HG03442 (cell line): Measurements from ENCODE around the gene NES.

ENCODE experiments used
- ATAC-seq: cut with Tn5 transposase; IDR thresholded peaks from one replicate; pipeline ENCODE4 v1.9.1; 2021; ENCODE audit warnings: mild to moderate bottlenecking, moderate library complexity; ENCODE audit not compliant: unreplicated experiment

Gene NES

DNA sequence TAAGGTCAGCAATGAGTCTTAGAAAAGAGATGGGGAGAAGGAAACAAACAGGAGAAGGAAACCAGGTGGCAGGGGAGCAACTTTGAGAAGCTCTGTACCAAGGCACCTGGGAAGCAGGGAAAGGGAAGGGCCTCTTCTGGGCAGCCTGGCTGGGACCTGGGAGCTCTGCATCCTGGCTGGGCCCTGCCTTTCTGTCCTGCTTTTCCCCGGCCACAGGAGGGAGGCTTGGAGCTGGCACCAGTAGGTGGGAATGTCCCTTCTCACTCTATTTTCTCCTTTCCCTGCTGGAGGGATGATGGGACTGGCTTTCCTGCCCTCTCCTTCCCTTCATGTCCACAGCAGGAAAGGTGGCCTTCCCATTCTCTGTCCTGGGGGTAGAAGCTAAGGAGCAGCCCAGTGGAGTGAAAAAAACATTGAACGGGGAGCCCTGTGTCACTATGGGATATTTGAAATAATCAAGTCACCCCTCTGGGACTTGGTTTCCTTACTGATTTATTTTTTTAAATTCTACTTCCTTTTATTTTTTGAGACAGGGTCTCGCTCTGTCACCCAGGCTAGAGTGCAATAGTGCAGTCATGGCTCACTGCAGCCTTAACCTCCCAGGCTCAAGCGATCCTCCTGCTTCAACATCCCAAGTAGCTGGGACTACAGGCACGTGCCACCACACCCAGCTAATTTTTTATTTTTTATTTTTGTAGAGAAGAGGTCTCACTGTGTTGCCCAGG lies 5.1 kb upstream of the NES start:
- ATAC-seq, result no peak

GRCh38 chr1:156681196-156681960 lies 4.2 kb upstream of the NES start:
- no peak for ATAC-seq

GRCh38 chr1:156680056-156680455 lies 2.8 kb upstream of the NES start:
- ATAC-seq, result no peak

DNA sequence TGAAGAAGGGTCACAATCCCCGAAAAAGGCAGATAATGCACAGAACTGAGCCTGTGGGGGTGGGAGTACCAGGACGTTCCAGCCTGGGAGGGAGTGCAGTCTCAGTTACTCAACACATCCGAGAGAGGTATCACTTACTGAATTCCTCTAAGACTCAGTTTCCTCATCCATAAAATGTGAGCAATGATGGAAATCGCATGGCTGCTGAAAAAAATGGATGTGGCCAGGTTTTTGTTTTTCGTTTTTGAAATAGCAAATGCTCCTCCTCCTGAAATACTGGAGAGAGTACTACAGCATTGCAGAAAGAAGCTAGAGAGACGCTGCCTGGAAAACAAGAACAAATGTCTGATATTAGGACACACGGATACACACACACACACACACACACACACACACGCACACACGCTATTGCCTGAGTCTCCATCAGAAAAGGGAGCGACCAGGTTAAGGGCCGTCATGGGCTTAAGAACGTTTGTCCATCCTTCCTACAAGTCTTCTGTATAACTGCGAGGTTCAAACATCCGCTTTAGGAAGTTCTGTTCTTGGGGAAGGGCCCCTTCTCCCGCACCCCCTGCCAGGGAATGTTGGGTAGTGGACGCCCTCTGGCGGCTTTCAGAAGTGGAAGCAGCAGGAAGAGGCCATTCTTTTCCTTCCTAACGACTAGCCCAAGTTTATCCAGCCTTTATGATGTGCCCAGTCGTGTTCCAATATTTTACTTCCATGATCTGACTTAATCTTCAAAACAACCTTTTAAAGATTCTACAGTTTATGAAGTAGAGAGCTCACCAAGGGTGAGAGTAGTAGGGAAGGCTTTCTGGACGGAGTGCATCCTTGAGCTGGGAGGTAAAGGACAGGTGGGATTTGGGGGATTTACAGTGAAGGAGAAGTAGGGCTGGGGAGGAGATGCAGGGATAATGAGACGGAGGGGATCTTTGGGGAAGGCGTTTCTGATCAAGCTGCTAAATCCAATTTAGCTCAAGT lies 699 bp upstream of the NES start:
- ATAC-seq, result no peak

- no peak for ATAC-seq
Observed at GRCh38 chr1:156676114-156676819, 940 bp downstream of the NES start.

DNA sequence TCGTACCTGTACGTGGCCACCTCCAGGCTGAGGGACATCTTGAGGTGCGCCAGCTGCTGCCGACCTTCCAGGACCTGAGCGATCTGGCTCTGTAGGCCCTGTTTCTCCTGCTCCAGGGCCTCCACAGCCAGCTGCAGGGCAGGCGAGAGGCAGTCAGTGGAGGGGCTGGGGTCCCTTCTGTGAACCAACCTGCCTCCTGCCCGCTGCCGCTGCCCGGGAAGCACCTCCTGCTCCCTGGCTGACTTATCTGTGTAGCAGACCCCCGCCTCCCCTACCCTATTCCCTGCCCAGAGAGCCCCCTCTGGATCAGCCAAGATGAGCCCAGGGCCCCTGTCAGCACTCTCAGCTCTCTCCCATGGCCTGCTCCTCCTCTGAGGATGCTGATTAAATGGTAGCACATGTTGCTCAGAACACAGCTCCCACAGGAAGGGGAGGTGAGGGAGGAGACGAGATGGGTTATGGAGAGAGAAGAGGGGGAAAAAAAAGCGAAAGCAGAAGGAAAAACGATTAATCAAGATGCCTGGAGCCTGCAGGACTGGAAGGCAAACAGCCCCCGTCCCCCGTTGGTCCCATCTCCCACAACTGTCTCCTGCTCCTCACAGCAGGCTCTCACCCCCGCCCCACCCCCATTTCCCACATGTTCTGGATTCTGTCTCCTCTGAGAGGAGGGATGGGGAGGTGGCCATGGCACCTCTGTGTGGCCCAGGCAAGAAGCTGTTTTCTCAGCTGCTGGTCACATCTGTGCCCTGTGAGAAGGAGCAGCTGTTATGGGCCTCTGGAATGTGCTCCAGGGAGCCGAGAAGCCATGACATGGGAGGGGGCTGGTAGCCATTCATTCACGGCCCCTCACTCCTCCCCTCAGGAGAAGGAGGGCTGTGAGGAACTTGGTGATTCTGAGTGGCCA lies 1.7 kb downstream of the NES start:
- no peak for ATAC-seq

DNA sequence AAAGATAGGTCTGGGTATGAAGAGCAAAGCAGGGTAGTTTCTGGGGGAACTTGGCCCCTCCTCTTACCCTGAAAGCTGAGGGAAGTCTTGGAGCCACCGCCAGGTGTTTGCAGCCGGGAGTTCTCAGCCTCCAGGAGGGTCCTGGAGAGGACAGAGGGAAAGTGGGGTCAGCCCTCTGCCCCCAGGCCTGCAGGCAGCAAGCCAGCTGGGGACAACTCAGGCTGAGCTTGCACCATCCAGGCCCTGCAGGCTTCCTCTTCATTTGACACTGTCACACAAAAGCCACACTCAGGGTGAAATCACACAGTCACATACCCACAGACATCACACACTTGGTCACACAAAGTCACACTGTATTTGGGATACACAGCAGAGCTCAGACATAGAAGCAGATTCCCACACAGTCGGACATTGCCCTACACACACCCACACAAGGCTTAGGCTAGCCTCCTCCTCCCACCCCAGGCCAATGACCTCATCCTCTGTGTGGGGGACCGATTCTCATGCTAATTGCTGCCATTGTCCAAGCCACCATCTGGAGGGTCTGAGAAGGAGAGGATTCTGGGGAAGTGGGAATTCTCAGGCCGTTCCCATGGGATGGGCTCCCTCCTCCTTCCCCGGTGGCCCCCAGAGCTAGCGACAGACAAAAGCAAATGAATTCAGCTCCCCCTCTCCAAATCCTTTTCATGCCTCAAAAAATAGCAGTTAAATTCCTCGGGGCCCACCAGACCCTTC lies 3.7 kb downstream of the NES start:
- no peak for ATAC-seq

- no peak for ATAC-seq
Observed at GRCh38 chr1:156671804-156672203, 5.4 kb downstream of the NES start.

DNA sequence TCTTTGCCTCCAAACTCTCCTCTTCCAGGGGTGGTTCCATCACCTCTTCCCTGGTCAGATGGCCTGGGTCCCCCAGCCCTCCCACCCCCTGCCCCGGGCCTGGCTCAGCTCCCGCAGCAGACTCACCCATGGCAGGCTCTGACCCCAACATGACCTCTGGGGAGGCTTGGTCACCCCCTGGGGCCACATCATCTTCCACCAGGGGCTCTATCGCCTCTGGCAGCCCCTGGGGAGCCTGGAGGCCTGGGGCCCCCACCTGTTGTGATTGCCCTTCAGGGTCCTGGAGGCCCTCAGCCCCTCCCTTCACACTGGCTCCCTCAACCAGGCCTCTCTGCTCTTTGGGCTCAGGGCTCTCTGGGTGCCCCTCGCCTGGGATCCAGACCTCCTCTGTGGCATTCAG lies 6.4 kb downstream of the NES start:
- no peak for ATAC-seq

- no peak for ATAC-seq
Observed at GRCh38 chr1:156670359-156670758, 6.8 kb downstream of the NES start.

DNA sequence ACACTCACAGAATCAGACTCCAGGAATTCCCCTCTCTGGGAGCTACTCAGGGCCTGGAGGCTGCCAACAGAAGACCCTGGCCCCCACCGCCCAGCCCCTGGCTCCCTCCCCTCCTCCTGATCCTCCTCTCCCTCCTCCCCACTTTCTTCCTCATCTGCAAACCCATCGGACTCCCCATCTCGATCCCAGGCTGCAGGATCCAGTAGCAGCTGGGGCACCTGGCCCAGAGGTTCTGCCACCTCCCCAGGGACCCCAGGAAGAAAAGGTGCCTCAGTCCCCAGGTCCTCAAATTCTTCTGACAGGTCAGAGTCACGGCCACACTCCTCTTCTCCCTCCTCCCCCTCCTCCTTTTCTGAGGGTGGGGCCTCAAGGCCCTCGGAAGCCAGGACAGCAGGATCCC lies 7.4 kb downstream of the NES start:
- ATAC-seq, result no peak

- ATAC-seq, result no peak
Observed at GRCh38 chr1:156668801-156669637, 8.2 kb downstream of the NES start.

DNA sequence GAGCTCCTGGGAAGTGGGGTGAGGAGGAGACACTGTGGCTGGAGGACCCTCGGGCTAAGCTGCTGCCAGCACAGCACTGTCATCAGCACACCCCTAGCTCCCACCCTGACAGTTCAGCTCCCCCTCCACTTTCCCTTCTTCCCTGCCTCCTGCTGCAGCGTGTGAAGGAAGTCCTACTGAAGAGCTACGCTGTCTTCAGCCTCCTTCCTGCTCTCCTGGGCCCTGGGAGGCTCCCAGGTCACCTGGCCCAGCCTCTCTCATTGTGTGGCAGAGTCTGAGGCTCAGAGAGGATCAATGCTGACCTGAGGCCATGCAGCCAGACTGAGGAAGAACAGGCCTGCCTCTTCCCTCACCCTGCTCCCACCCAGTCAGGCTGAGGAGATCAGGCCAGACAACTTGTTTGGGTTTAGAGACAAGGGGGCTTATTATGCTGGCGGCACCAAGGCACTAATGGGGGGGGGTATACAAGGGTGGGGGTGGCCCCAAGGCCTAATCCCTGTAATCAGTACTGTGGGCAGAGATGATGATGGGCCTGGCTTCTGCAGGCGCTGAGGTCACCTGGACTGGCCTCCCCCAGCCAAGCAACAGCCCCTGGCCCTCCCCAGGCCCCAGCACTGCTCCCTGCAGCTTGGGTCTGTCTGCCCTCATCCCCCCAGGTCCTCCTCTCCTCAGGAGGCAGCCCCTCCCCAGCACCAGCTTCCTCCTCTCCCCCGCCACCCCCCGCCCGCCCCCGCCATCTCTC lies 9.1 kb downstream of the NES start:
- ATAC-seq, result no peak

DNA sequence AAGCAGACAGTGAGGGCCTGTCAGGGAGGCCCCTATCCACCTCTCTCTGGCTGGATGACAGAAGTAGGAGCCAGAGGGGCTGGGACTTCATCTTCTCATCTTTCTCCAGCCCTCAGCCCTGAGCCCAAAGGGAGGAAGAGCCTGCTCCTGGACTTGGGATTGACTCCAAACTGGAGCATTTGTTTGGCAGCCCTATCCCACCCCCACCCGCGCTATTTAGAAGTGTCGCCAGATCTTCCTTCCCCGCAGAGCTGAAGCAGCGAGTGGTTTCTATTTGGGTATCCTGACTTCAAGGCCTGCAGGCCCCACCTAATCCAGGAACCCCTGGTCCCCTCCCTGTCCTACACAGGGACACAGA lies 9.6 kb downstream of the NES start:
- ATAC-seq, result no peak

- ATAC-seq, result no peak
Observed at GRCh38 chr1:156666862-156667609, 10.2 kb downstream of the NES start.

DNA sequence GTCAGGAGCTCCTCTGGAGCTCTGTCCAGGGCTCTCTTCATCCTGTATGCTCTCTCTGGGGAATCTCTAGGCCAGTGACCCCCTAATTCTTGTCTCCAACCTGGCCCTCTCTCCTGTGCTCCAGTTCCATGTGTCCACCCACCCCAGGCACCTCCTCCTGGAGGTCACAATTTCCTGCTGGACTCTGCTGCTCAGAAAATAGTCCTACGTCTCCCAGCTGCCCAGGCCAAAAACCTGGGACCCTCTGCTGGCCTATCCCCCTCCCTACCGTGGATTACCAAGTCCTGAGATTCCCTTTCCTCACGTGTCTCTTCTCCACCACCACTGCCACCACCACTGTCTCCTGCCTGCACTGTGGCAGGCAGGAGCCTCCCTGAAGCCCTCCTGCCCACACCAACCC lies 11.7 kb downstream of the NES start:
- ATAC-seq, result no peak
